Measurements from ENCODE around the gene LHB. TPM values are rescaled to one million over a fixed set of nuclear protein-coding genes. Genes with fewer than 3 reads are reported as not detected.

The LHB gene
- total RNA-seq, 1 experiment from 2014 or later: not detected

GRCh38 chr19:48990400-48990799, 26.5 kb downstream of the LHB start:
- Histone ChIP-seq H4K5ac (ENCODE audit: insufficient read length, low read depth, low read length) (no peak overlapping the region), H4K91ac (ENCODE audit: insufficient read length, low read depth, low read length) (no peak overlapping the region), H2BK20ac (ENCODE audit: low read depth, low read length, poor library complexity, severe bottlenecking) (no peak overlapping the region), H3K79me2 (ENCODE audit: insufficient read depth, low read length) (peaks cover 9% of the 10 kb centered on the region; the same call in 1 of the 2 replicates), H3K4ac (ENCODE audit: low read depth, low read length) (no peak overlapping the region), H3K4me2 (ENCODE audit: insufficient read depth, insufficient read length, low read length) (no peak overlapping the region), H3K27me3 (ENCODE audit: insufficient read depth, low read length) (no peaks in the 10 kb centered on the region), H3K18ac (ENCODE audit: insufficient read length, low read depth, low read length) (no peak overlapping the region), H3K23ac (ENCODE audit: insufficient read length, low read depth, low read length) (no peak overlapping the region), H4K8ac (replicated peaks; ENCODE audit: insufficient read length, low read depth, low read length) (no peak overlapping the region), H2AFZ (ENCODE audit: low read length) (no peak overlapping the region), H2BK15ac (ENCODE audit: low read depth, low read length) (no peak overlapping the region), H3K9me3 (ENCODE audit: control insufficient read depth, low read depth, low read length) (no peaks in the 10 kb centered on the region), H2AK5ac (ENCODE audit: insufficient read length, low read length) (no peak overlapping the region), H2BK12ac (ENCODE audit: insufficient read length, low read depth, low read length) (no peak overlapping the region), H3K9ac (ENCODE audit: extremely low read depth, insufficient read length, low read length) (no peak overlapping the region), H3K79me1 (ENCODE audit: insufficient read depth, low read depth, low read length, poor library complexity, severe bottlenecking) (no peaks in the 10 kb centered on the region), H3K23me2 (ENCODE audit: insufficient read length, low read depth, low read length, poor library complexity, severe bottlenecking) (peaks cover 8% of the 10 kb centered on the region), H3K4me1 (ENCODE audit: insufficient read depth, low read length) (no peaks in the 10 kb centered on the region; the same call in 1 of the 2 replicates), H3T11ph (ENCODE audit: low read length) (no peak overlapping the region), H3K27ac (ENCODE audit: insufficient read length, low read depth, low read length) (no peak overlapping the region), H2BK120ac (ENCODE audit: low read depth, low read length, poor library complexity, severe bottlenecking) (no peak overlapping the region), H4K20me1 (ENCODE audit: control insufficient read depth, insufficient read depth, insufficient read length) (no peaks in the 10 kb centered on the region), H3K14ac (ENCODE audit: insufficient read depth, low read length) (no peak overlapping the region; the same call in 1 of the 2 replicates), H3K56ac (ENCODE audit: insufficient read length, low read depth, low read length) (no peak overlapping the region), H2BK5ac (ENCODE audit: insufficient read length, low read length) (no peak overlapping the region)
- WGBS (ENCODE audit: extremely low coverage, insufficient read length, low lambda C conversion rate): no CpG with 5 or more reads among the region's 4 CpGs
- no peak for TF ChIP-seq CTCF (conservative IDR thresholded peaks at IDR 0.05)
- no peak for DNase-seq
- Mint-ChIP-seq H3K9me3 (no peaks in the 10 kb centered on the region), H3K27me3 (ENCODE audit: low read depth) (no peaks in the 10 kb centered on the region), H3K4me1 (peaks cover 30 to 35% of the 10 kb centered on the region in 2 experiments), H3K4me3 (peak overlapping the region; percentile 16 to 24; a peak in 3 of 5 replicates), H3K27ac (peak overlapping the region in 2 of 3 experiments; percentile 4 to 32; a peak in 2 of 7 replicates), H3K36me3 (ENCODE audit: insufficient read depth in 1 of 3, low read depth in 3 of 3) (peaks cover 18 to 49% (median 46%) of the 10 kb centered on the region in 3 experiments)
